PFSK-1 (cell line): ENCODE results near the gene SPDYA.

Experiments used
- FOXP2 ChIP-seq: optimal IDR thresholded peaks from 2 replicates; pipeline ENCODE3; 2011; ENCODE audit warnings: borderline replicate concordance, control low read depth, inconsistent platforms; ENCODE audit not compliant: insufficient read depth; ENCODE audit errors: extremely low read length, extremely low read depth
- POLR2AphosphoS5 ChIP-seq: IDR thresholded peaks from 2 replicates; pipeline ENCODE4 v1.6.1; 2012; ENCODE audit warnings: low read depth, mild to moderate bottlenecking, control low read depth, low read length, moderate library complexity
- REST ChIP-seq, 2 experiments: IDR thresholded peaks; 2 replicates each; pipeline versions ENCODE4 v1.6.1 to v1.8.0; 2011 to 2012; ENCODE audit warnings: low read depth in 2 of 2, low read length in 2 of 2, control low read depth in 1 of 2, inconsistent platforms in 1 of 2, mild to moderate bottlenecking in 1 of 2, moderate library complexity in 1 of 2; ENCODE audit not compliant: insufficient read depth in 1 of 2
- SIN3A ChIP-seq: IDR thresholded peaks from 2 replicates; pipeline ENCODE4 v1.6.1; 2012; ENCODE audit warnings: mild to moderate bottlenecking, low read length, moderate library complexity, borderline replicate concordance; ENCODE audit not compliant: insufficient read depth
- TAF1 ChIP-seq: IDR thresholded peaks from 2 replicates; pipeline ENCODE4 v1.6.1; 2012; ENCODE audit warnings: low read length, control low read depth, borderline replicate concordance; ENCODE audit not compliant: insufficient read depth

- TF ChIP-seq POLR2AphosphoS5 (no peak), TAF1 (no peak), REST (IDR thresholded peaks at IDR 0.05; ENCODE audit: insufficient read depth in 1 of 2, low read depth in 2 of 2, low read length in 2 of 2) (no peak), SIN3A (no peak), FOXP2 (no peak)
Observed at GRCh38 chr2:28766070-28766469, 44.6 kb upstream of the SPDYA start.
